Sigmoid colon (tissue), 7 donors: ENCODE results near the gene BCL3. TPM values are rescaled to one million over a fixed set of nuclear protein-coding genes. Genes with fewer than 3 reads are reported as not detected.

ENCODE experiments used
- DNase-seq: peaks from one replicate; pipeline ENCODE4 v3.0.0-alpha.2; 2019
- H3K27ac ChIP-seq, 4 donors: fragments of 200-600 bp; sonication (generic); one replicate each; pipeline ENCODE4 v1.5.1; 2016 to 2019; ENCODE audit warnings: mild to moderate bottlenecking in 1 of 4
- H3K27me3 ChIP-seq, 3 donors: fragments of 200-600 bp; sonication (generic); one replicate each; pipeline ENCODE4 v1.5.1; 2019; ENCODE audit warnings: mild to moderate bottlenecking in 1 of 3
- H3K36me3 ChIP-seq, 4 donors: fragments of 200-600 bp; sonication (generic); one replicate each; pipeline ENCODE4 v1.5.1; 2016 to 2019
- H3K4me1 ChIP-seq, 4 donors: fragments of 200-600 bp; sonication (generic); one replicate each; pipeline ENCODE4 v1.5.1; 2017 to 2019
- H3K4me3 ChIP-seq, 4 donors: fragments of 200-600 bp; sonication (generic); one replicate each; pipeline ENCODE4 v1.5.1; 2017 to 2019; ENCODE audit warnings: mild to moderate bottlenecking in 2 of 4, moderate library complexity in 1 of 4
- H3K9me3 ChIP-seq, 4 donors: fragments of 200-600 bp in 3 of 4; sonication (generic) in 3 of 4; one replicate each; pipeline versions ENCODE4 v1.5.1 to v1.6.1; 2013 to 2019
- CTCF ChIP-seq, 4 experiments: fragments of 450-650 bp in 3 of 4; fragments of 200-600 bp in 1 of 4; IDR thresholded peaks; one replicate each; pipeline ENCODE4 v1.5.1; 2016 to 2019; ENCODE audit warnings: antibody characterized with exemption in 4 of 4, mild to moderate bottlenecking in 3 of 4, moderate library complexity in 2 of 4
- EP300 ChIP-seq, 4 donors: sonication (generic); formaldehyde crosslinking; IDR thresholded peaks; one replicate each; pipeline ENCODE4 v1.6.1; 2017; ENCODE audit warnings: antibody characterized with exemption in 4 of 4
- POLR2A ChIP-seq, 2 donors: fragments of 450-650 bp; IDR thresholded peaks; one replicate each; pipeline ENCODE4 v1.6.1; 2016; ENCODE audit warnings: antibody characterized with exemption in 2 of 2, mild to moderate bottlenecking in 2 of 2, moderate library complexity in 2 of 2
- POLR2AphosphoS5 ChIP-seq, 4 donors: sonication (generic); formaldehyde crosslinking; IDR thresholded peaks; one replicate each; pipeline ENCODE4 v1.6.1; 2017; ENCODE audit warnings: antibody characterized with exemption in 4 of 4
- WGBS, 2 donors: extraction: QIAGEN DNeasy Blood & Tissue Kit; methylation state at CpG; one replicate each; pipeline ENCODE4 v1.1.7; 2013; 5-methylcytosine and 5-hydroxymethylcytosine counted together
- intact Hi-C: fragments of 100-400 bp; cut with DNase I; formaldehyde crosslinking; loops from one replicate; pipeline ENCODE4 v1.15.1; 2023
- polyA plus RNA-seq, 3 donors: library from polyadenylated mRNA; stranded (reverse); fragments of 200-250 nt; gene quantifications; one replicate each; pipeline ENCODE4 v1.2.3, GENCODE V29; 2013
- total RNA-seq, 4 donors: library from RNA; depleted of rRNA; stranded (reverse); fragments of >200 nt; gene quantifications; one replicate each; pipeline ENCODE4 v1.1.0, GENCODE V29; 2016
- donor health status: healthy with polysubstance abuse.
- donor health status: Bipolar disorder and iron deficiency.
- donor health status: healthy.

BCL3 gene
- total and polyA plus RNA-seq, 7 donors: 13.9 to 104 (median 44.4) TPM

DNA sequence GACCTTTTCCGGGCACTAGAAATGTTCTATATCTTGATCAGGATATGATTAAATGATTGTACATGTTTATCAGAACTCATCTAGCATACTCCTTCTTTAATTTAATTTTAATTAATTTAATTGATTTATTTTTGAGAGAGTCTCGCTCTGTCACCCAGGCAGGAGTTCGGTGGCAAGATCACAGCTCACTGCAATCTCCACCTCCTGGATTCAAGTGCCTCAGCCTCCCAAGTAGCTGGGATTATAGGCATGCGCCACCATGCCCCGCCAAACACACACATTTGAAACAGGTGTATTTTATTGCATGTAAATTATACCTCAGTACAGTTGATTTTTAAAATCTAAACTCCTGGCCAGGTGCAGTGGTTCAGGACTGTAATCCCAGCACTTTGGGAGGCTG, 17.4 kb upstream of the BCL3 start:
- intact Hi-C loops: no loop called here
- WGBS, 2 donors: 23 to 72% methylated on average over 5 of the region's 5 CpGs
- no peaks in the 10 kb centered on the region for H3K27me3 ChIP-seq
- no peaks in the 10 kb centered on the region for H3K4me1 ChIP-seq
- H3K9me3 ChIP-seq: no peaks in the 10 kb centered on the region
- H3K36me3 ChIP-seq: no peaks in the 10 kb centered on the region
- no peak overlapping the region for H3K4me3 ChIP-seq
- DNase-seq: no peak
- no peak overlapping the region for H3K27ac ChIP-seq
- TF ChIP-seq CTCF (IDR thresholded peaks at IDR 0.05) (no peak), POLR2A (IDR thresholded peaks at IDR 0.05) (no peak), EP300 (IDR thresholded peaks at IDR 0.05) (no peak), POLR2AphosphoS5 (IDR thresholded peaks at IDR 0.05) (no peak)

GRCh38 chr19:44731622-44732021, 16.9 kb upstream of the BCL3 start:
- intact Hi-C loops: no loop called here
- no peaks in the 10 kb centered on the region for H3K36me3 ChIP-seq
- no peaks in the 10 kb centered on the region for H3K9me3 ChIP-seq
- H3K4me3 ChIP-seq: no peak overlapping the region
- DNase-seq: no peak
- TF ChIP-seq EP300 (IDR thresholded peaks at IDR 0.05) (no peak), POLR2A (IDR thresholded peaks at IDR 0.05) (no peak), CTCF (IDR thresholded peaks at IDR 0.05) (no peak), POLR2AphosphoS5 (IDR thresholded peaks at IDR 0.05) (no peak)
- H3K27me3 ChIP-seq: no peaks in the 10 kb centered on the region
- no peak overlapping the region for H3K27ac ChIP-seq
- 49 to 79% methylated on average over 5 of the region's 5 CpGs for WGBS, 2 donors
- no peaks in the 10 kb centered on the region for H3K4me1 ChIP-seq

- no peaks in the 10 kb centered on the region for H3K9me3 ChIP-seq
- H3K27ac ChIP-seq: no peak overlapping the region
- WGBS, 2 donors: 75 to 81% methylated on average over 11 of the region's 11 CpGs
Observed at GRCh38 chr19:44732235-44733014, 16.1 kb upstream of the BCL3 start.

DNA sequence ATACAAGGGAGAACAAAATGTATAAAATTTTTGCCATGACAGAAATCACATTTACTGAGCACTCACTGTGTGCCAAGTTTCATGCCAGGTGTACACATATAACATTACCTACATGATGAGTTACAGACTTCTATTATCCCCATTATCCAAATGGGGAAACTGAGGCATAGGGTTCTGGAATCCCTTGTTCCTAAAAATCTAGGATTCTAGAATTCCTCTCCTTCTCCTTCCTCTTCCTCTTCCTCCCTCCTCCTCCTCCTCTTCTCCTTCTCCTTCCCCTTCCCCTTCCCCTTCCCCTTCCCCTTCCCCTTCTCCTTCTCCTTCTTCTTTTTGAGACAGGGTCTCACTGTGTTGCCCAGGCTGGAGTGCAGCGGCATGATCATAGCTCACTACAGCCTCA, 14.2 kb upstream of the BCL3 start:
- intact Hi-C loops: no loop called here
- no peak overlapping the region for H3K4me3 ChIP-seq
- 2 to 40% methylated on average over 1 of the region's 1 CpG for WGBS, 2 donors
- no peak for TF ChIP-seq CTCF (IDR thresholded peaks at IDR 0.05)
- TF ChIP-seq POLR2AphosphoS5 (IDR thresholded peaks at IDR 0.05): no peak
- TF ChIP-seq POLR2A (IDR thresholded peaks at IDR 0.05): no peak
- no peak for TF ChIP-seq EP300 (IDR thresholded peaks at IDR 0.05)
- no peak for DNase-seq
- peaks cover 0 to 10% (median 8%) of the 10 kb centered on the region in 4 donors for H3K4me1 ChIP-seq
- H3K36me3 ChIP-seq: no peaks in the 10 kb centered on the region
- H3K27ac ChIP-seq: no peak overlapping the region
- no peaks in the 10 kb centered on the region for H3K27me3 ChIP-seq
- H3K9me3 ChIP-seq: no peaks in the 10 kb centered on the region

More at GRCh38 chr19:44732235-44733014, 16.1 kb upstream of the BCL3 start:
- no peak overlapping the region for H3K4me3 ChIP-seq
- no peak for TF ChIP-seq POLR2A (IDR thresholded peaks at IDR 0.05)
- TF ChIP-seq EP300 (IDR thresholded peaks at IDR 0.05): no peak
- no peak for TF ChIP-seq POLR2AphosphoS5 (IDR thresholded peaks at IDR 0.05)
- TF ChIP-seq CTCF (IDR thresholded peaks at IDR 0.05): no peak
- intact Hi-C loops: no loop called here
- no peaks in the 10 kb centered on the region for H3K4me1 ChIP-seq
- no peaks in the 10 kb centered on the region for H3K36me3 ChIP-seq
- DNase-seq: no peak
- no peaks in the 10 kb centered on the region for H3K27me3 ChIP-seq
